DMS79 (cell line): ENCODE data around the gene ZNF784.

Experiments
- DNase-seq: peaks from one replicate; lab custom pipeline; 2025; lab: John Stamatoyannopoulos, UW

Gene ZNF784

GRCh38 chr19:55643003-55643886, 18.9 kb upstream of the ZNF784 start, which contains the start of gene ZNF581:
TSS of gene ZNF581 (plus strand) at chr19:55643649. CDS start at chr19:55644572, 923 bp downstream.
- peak; percentile 17 for DNase-seq

GRCh38 chr19:55642153-55643002, 18.0 kb upstream of the ZNF784 start:
- DNase-seq, result no peak

- no peak for DNase-seq
These were observed 17.2 kb upstream of the ZNF784 start for GRCh38 chr19:55641426-55642152.

GRCh38 chr19:55640577-55641425, 16.4 kb upstream of the ZNF784 start, which contains the start of gene ZNF580:
TSS of gene ZNF580 (plus strand) at chr19:55641002. CDS start at chr19:55642509, 1,507 bp downstream.
- DNase-seq, result peak; percentile 33

GRCh38 chr19:55640043-55640576, 15.7 kb upstream of the ZNF784 start:
- peak; percentile 70 for DNase-seq

GRCh38 chr19:55638864-55639359, 14.5 kb upstream of the ZNF784 start:
- DNase-seq, result no peak

- no peak for DNase-seq
These were observed 13.2 kb upstream of the ZNF784 start for GRCh38 chr19:55637534-55637933.

GRCh38 chr19:55636723-55637122, 12.4 kb upstream of the ZNF784 start:
- no peak for DNase-seq

GRCh38 chr19:55635856-55636440, 11.6 kb upstream of the ZNF784 start:
- DNase-seq, result no peak

GRCh38 chr19:55635334-55635717, 11.0 kb upstream of the ZNF784 start:
- DNase-seq, result no peak

- DNase-seq, result no peak
These were observed 9.5 kb upstream of the ZNF784 start for GRCh38 chr19:55633861-55634260.

- DNase-seq, result peak; percentile 76
These were observed 8.1 kb upstream of the ZNF784 start for GRCh38 chr19:55632463-55632834.

- DNase-seq, result no peak
These were observed 2.0 kb upstream of the ZNF784 start for GRCh38 chr19:55626350-55626749.

GRCh38 chr19:55625004-55625326, 599 bp upstream of the ZNF784 start:
- no peak for DNase-seq

GRCh38 chr19:55623561-55623960, 805 bp downstream of the ZNF784 start:
- DNase-seq, result no peak

- DNase-seq, result no peak
These were observed 1.2 kb downstream of the ZNF784 start for GRCh38 chr19:55623130-55623529.

- DNase-seq, result no peak
These were observed 2.0 kb downstream of the ZNF784 start for GRCh38 chr19:55622242-55622969.

GRCh38 chr19:55621673-55622231, 2.6 kb downstream of the ZNF784 start:
- DNase-seq, result no peak

GRCh38 chr19:55621205-55621672, 3.1 kb downstream of the ZNF784 start:
- no peak for DNase-seq
